Measurements from ENCODE around the gene KLHL29.
A peak's percentile ranks its signal among the peaks of the same experiment; 100 is the strongest.

- TF ChIP-seq CTCF (IDR thresholded peaks at IDR 0.05) = peak in 1 of 5 experiments; percentile 47
- peak in 1 of 2 donors; percentile 63 for TF ChIP-seq EP300 (IDR thresholded peaks at IDR 0.05)
Observed at GRCh38 chr2:23503682-23504081, 118.7 kb downstream of the KLHL29 start.

Data from tibial nerve (tissue), 4 donors.